HCT116 (cell line): Measurements from ENCODE around the gene TNFAIP2.

Experiments used
- CTCF ChIP-seq, 3 experiments: fragments of 200-600 bp in 1 of 3; sonication (generic) in 1 of 3; IDR thresholded peaks in 2 of 3; conservative IDR thresholded peaks in 1 of 3; 2 replicates each; pipeline ENCODE4 v1.5.1; 2012 to 2017; ENCODE audit warnings: low read depth in 2 of 3, low read length in 2 of 3, antibody characterized with exemption in 1 of 3, borderline replicate concordance in 1 of 3, control low read depth in 1 of 3, mild to moderate bottlenecking in 1 of 3, mixed read lengths in 1 of 3, mixed run types in 1 of 3, moderate library complexity in 1 of 3; ENCODE audit not compliant: insufficient read depth in 1 of 3
- ZFX ChIP-seq: fragments of 450-650 bp; IDR thresholded peaks from 2 replicates; pipeline ENCODE4 v1.6.1; 2017

GRCh38 chr14:103099081-103099732 lies 24.1 kb upstream of the TNFAIP2 start:
- TF ChIP-seq CTCF (IDR thresholded peaks at IDR 0.05 in 2 of 3, conservative IDR thresholded peaks at IDR 0.05 in 1 of 3; ENCODE audit: borderline replicate concordance in 1 of 3, insufficient read depth in 1 of 3, low read depth in 2 of 3, low read length in 2 of 3), result no peak
- TF ChIP-seq ZFX, result no peak
